GM19193 (cell line): ENCODE data around the gene ARHGEF16.

Experiments
- POLR2A ChIP-seq: IDR thresholded peaks from 4 replicates; pipeline ENCODE4 v1.6.1; 2011; ENCODE audit not compliant: insufficient read depth, insufficient read length; ENCODE audit errors: extremely low read depth

ARHGEF16 gene

GRCh38 chr1:3430406-3430805 is 24.1 kb upstream of the ARHGEF16 start:
- no peak for TF ChIP-seq POLR2A

GRCh38 chr1:3430820-3431219 is 23.6 kb upstream of the ARHGEF16 start:
- no peak for TF ChIP-seq POLR2A

GRCh38 chr1:3431266-3431665 is 23.2 kb upstream of the ARHGEF16 start:
- TF ChIP-seq POLR2A = no peak

- no peak for TF ChIP-seq POLR2A
Observed at GRCh38 chr1:3431686-3432085, 22.8 kb upstream of the ARHGEF16 start.

- no peak for TF ChIP-seq POLR2A
Observed at GRCh38 chr1:3432306-3432705, 22.2 kb upstream of the ARHGEF16 start.

- TF ChIP-seq POLR2A = no peak
Observed at GRCh38 chr1:3433076-3433475, 21.4 kb upstream of the ARHGEF16 start.

- TF ChIP-seq POLR2A = no peak
Observed at GRCh38 chr1:3433596-3434320, 20.7 kb upstream of the ARHGEF16 start.

- no peak for TF ChIP-seq POLR2A
Observed at GRCh38 chr1:3434406-3435110, 19.9 kb upstream of the ARHGEF16 start.

- TF ChIP-seq POLR2A = no peak
Observed at GRCh38 chr1:3435666-3436065, 18.8 kb upstream of the ARHGEF16 start.

- no peak for TF ChIP-seq POLR2A
Observed at GRCh38 chr1:3436451-3436850, 18.0 kb upstream of the ARHGEF16 start.

- no peak for TF ChIP-seq POLR2A
Observed at GRCh38 chr1:3436901-3437300, 17.6 kb upstream of the ARHGEF16 start.

- no peak for TF ChIP-seq POLR2A
Observed at GRCh38 chr1:3438661-3439180, 15.7 kb upstream of the ARHGEF16 start.

GRCh38 chr1:3439346-3440299 is 14.8 kb upstream of the ARHGEF16 start:
- TF ChIP-seq POLR2A = no peak

GRCh38 chr1:3440300-3440681 is 14.2 kb upstream of the ARHGEF16 start:
- no peak for TF ChIP-seq POLR2A

- TF ChIP-seq POLR2A = no peak
Observed at GRCh38 chr1:3440711-3441409, 13.6 kb upstream of the ARHGEF16 start.

GRCh38 chr1:3441410-3441847 is 13.0 kb upstream of the ARHGEF16 start:
- no peak for TF ChIP-seq POLR2A
